K562 (cell line): Measurements from ENCODE around the gene AMH. TPM values are rescaled to one million over a fixed set of nuclear protein-coding genes. Genes with fewer than 3 reads are reported as not detected.

Experiments
- ATAC-seq: fragments of 200-7000 bp; cut with Tn5 transposase; 3 replicates; pipeline ENCODE4 v1.9.1; 2020; ENCODE audit warnings: moderate library complexity
- BruUV-seq: library from RNA; stranded (reverse); fragments of 400-500 nt; replicated peaks from 2 replicates; lab custom pipeline; 2021; lab: Mats Ljungman, UMichigan
- CTCF ChIA-PET: fragments of 300-600 bp; formaldehyde crosslinking; extraction: SDS; loops from one replicate; lab custom pipeline; 2021; ENCODE audit warnings: low intra/inter-chr PET ratio; lab: Yijun Ruan, JAX
- POLR2A ChIA-PET: fragments of 300-600, 350-650 bp; sonication (Branson Sonifier 250); formaldehyde crosslinking; extraction: SDS; loops from one replicate; lab custom pipeline; 2021; ENCODE audit warnings: antibody characterized with exemption, inconsistent platforms; lab: Yijun Ruan, JAX
- DNase-seq, 4 experiments: peaks; one replicate each; pipeline versions ENCODE4 v3.0.0 to v3.0.0-alpha.2; 2011 to 2018; ENCODE audit warnings: low spot score in 3 of 4, mixed read lengths in 3 of 4; ENCODE audit errors: extremely low read depth in 1 of 4
- FAIRE-seq: peaks from 2 replicates; lab custom pipeline; 2011; peaks lifted over from hg19 to GRCh38; lab: Jason Lieb, UNC
- H2AFZ ChIP-seq: 2 replicates; pipeline ENCODE4 v1.6.0; 2011; ENCODE audit warnings: low read depth, low read length, control low read depth, inconsistent platforms
- H3K27ac ChIP-seq: fragments of 200-600 bp; 3 replicates; pipeline ENCODE4 v1.8.0; 2011; ENCODE audit warnings: low read depth, mild to moderate bottlenecking, control low read depth, inconsistent platforms, low read length, moderate library complexity, mixed read lengths; ENCODE audit errors: extremely low read depth
- H3K27me3 ChIP-seq, 2 experiments: fragments of 300-600 bp in 1 of 2; 2 replicates in 1 of 2; 3 replicates in 1 of 2; pipeline versions ENCODE4 v1.6.0 to v1.8.0; 2011; ENCODE audit warnings: inconsistent platforms in 2 of 2, low read length in 2 of 2, mild to moderate bottlenecking in 1 of 2, mixed read lengths in 1 of 2, moderate library complexity in 1 of 2; ENCODE audit not compliant: control insufficient read depth in 2 of 2, insufficient read depth in 2 of 2
- H3K36me3 ChIP-seq: fragments of 300-600 bp; 3 replicates; pipeline ENCODE4 v1.8.0; 2011; ENCODE audit warnings: mild to moderate bottlenecking, low read length, inconsistent platforms; ENCODE audit not compliant: control insufficient read depth, insufficient read depth
- H3K4me1 ChIP-seq, 2 experiments: fragments of 200-600 bp in 1 of 2; replicated peaks in 1 of 2; 2 replicates in 1 of 2; 3 replicates in 1 of 2; pipeline versions ENCODE4 v1.5.1 to v1.8.0; 2011; ENCODE audit warnings: inconsistent platforms in 2 of 2, low read length in 2 of 2, mild to moderate bottlenecking in 1 of 2, mixed read lengths in 1 of 2, moderate library complexity in 1 of 2; ENCODE audit not compliant: control insufficient read depth in 2 of 2, insufficient read depth in 2 of 2
- H3K4me2 ChIP-seq: 2 replicates; pipeline ENCODE4 v1.6.1; 2011; ENCODE audit warnings: low read length, control low read depth, inconsistent platforms, mixed read lengths; ENCODE audit not compliant: insufficient read depth
- H3K4me3 ChIP-seq: fragments of 200-600 bp; sonication (generic), shearing (Covaris generic); 2 replicates; pipeline ENCODE4 v1.5.1; 2016; ENCODE audit warnings: control low read depth, inconsistent platforms
- H3K79me2 ChIP-seq: fragments of 200-600 bp; 3 replicates; pipeline ENCODE4 v1.8.0; 2011; ENCODE audit warnings: low read length, inconsistent platforms; ENCODE audit not compliant: control insufficient read depth, insufficient read depth
- H3K9ac ChIP-seq, 2 experiments: 2 replicates each; pipeline versions ENCODE4 v1.6.0 to v1.6.1; 2011; ENCODE audit warnings: low read depth in 2 of 2, low read length in 2 of 2, control low read depth in 1 of 2, inconsistent platforms in 1 of 2, mild to moderate bottlenecking in 1 of 2, mixed read lengths in 1 of 2; ENCODE audit not compliant: insufficient read depth in 1 of 2
- H3K9me1 ChIP-seq: one replicate; pipeline ENCODE4 v1.6.0; 2011; ENCODE audit warnings: inconsistent platforms, mild to moderate bottlenecking, low read length, moderate library complexity; ENCODE audit not compliant: control insufficient read depth, insufficient read depth
- H3K9me3 ChIP-seq: replicated peaks from 2 replicates; pipeline ENCODE4 v1.5.1; 2011; ENCODE audit warnings: low read depth, low read length, inconsistent platforms; ENCODE audit not compliant: control insufficient read depth, insufficient read depth
- H4K20me1 ChIP-seq: replicated peaks from 2 replicates; pipeline ENCODE4 v1.6.1; 2011; ENCODE audit warnings: low read length, inconsistent platforms, mixed read lengths; ENCODE audit not compliant: control insufficient read depth, insufficient read depth
- CTCF ChIP-seq, 3 experiments: IDR thresholded peaks in 2 of 3; conservative IDR thresholded peaks in 1 of 3; 2 replicates each; pipeline ENCODE4 v1.5.1; 2011 to 2012; ENCODE audit warnings: low read length in 3 of 3, mild to moderate bottlenecking in 3 of 3, control low read depth in 2 of 3, improper control_type of control experiment in 1 of 3, inconsistent platforms in 1 of 3, low read depth in 1 of 3, mixed read lengths in 1 of 3, moderate library complexity in 1 of 3; ENCODE audit not compliant: insufficient read depth in 2 of 3
- DEAF1 ChIP-seq: fragments of 450-650 bp; formaldehyde crosslinking; IDR thresholded peaks from 2 replicates; pipeline ENCODE4 v1.4.0; 2020; ENCODE audit warnings: mild to moderate bottlenecking, moderate library complexity
- E2F3 ChIP-seq: fragments of 250-450 bp; sonication (Bioruptor Pico); IDR thresholded peaks from 2 replicates; pipeline ENCODE4 v1.4.0; 2020; ENCODE audit warnings: mild to moderate bottlenecking
- FIP1L1 ChIP-seq: fragments of 200-400 bp; formaldehyde crosslinking; IDR thresholded peaks from 2 replicates; pipeline ENCODE4 v1.6.1; 2018; ENCODE audit warnings: mild to moderate bottlenecking, low read depth, low read length; ENCODE audit not compliant: poor library complexity, severe bottlenecking
- MBD2 ChIP-seq: sonication (generic); IDR thresholded peaks from 2 replicates; pipeline ENCODE4 v1.6.1; 2016; ENCODE audit warnings: low read depth, borderline replicate concordance
- POLR2G ChIP-seq: fragments of 200-400 bp; formaldehyde crosslinking; IDR thresholded peaks from 2 replicates; pipeline ENCODE4 v1.6.1; 2017; ENCODE audit warnings: low read depth, mild to moderate bottlenecking, antibody characterized with exemption, low read length, moderate library complexity
- RCOR1 ChIP-seq, 2 experiments: IDR thresholded peaks; 2 replicates each; pipeline ENCODE4 v1.6.1; 2012; ENCODE audit warnings: low read depth in 2 of 2, low read length in 2 of 2, borderline replicate concordance in 1 of 2, improper control_type of control experiment in 1 of 2
- RHOXF2B ChIP-seq: fragments of 250-450 bp; sonication (Bioruptor Pico); conservative IDR thresholded peaks from 2 replicates; pipeline ENCODE4 v1.5.1; 2021
- SMARCA4 ChIP-seq: fragments of 450-650 bp; IDR thresholded peaks from 2 replicates; pipeline ENCODE4 v1.6.1; 2016
- ZBTB33 ChIP-seq: sonication (generic); formaldehyde crosslinking; IDR thresholded peaks from 2 replicates; pipeline ENCODE4 v1.8.1; 2023; ENCODE audit warnings: mild to moderate bottlenecking, missing genetic modification reagents
- ZFX ChIP-seq: sonication (generic); formaldehyde crosslinking; IDR thresholded peaks from 2 replicates; pipeline ENCODE4 v1.8.0; 2022; ENCODE audit warnings: mild to moderate bottlenecking, missing genetic modification reagents, moderate library complexity
- ZNF561 ChIP-seq: fragments of 450-650 bp; formaldehyde crosslinking; conservative IDR thresholded peaks from 2 replicates; pipeline ENCODE4 v1.4.0; 2020; ENCODE audit warnings: mild to moderate bottlenecking, moderate library complexity
- ZNF717 ChIP-seq: fragments of 250-450 bp; sonication (Bioruptor Pico); IDR thresholded peaks from 2 replicates; pipeline ENCODE4 v1.5.0; 2021
- WGBS: fragments of 100-300 bp; shearing (Covaris generic); methylation state at CpG from one replicate; pipeline ENCODE4 v1.1.6; 2016; ENCODE audit warnings: low coverage, mixed read lengths; ENCODE audit not compliant: insufficient coverage; ENCODE audit errors: missing lambda C conversion rate; 5-methylcytosine and 5-hydroxymethylcytosine counted together
- in situ Hi-C: fragments of 300-500 bp; cut with MboI; formaldehyde crosslinking; loops from 4 replicates; pipeline ENCODE4 v1.15.0; 2018; ENCODE audit warnings: inconsistent platforms, mixed read lengths
- intact Hi-C: fragments of 100-400 bp; cut with micrococcal nuclease; formaldehyde crosslinking; loops from 2 replicates; pipeline ENCODE4 v1.14.2; 2022
- polyA plus RNA-seq, 8 experiments: library from polyadenylated mRNA; depleted of rRNA in 4 of 8; stranded (reverse) in 5 of 8; unstranded in 3 of 8; fragments of >200 nt; fragmentation: Nextera tagmentation in 2 of 8; fragmentation: Illumina TruSeq in 1 of 8; extraction: Ambion mirVana in 2 of 8; extraction: Trizol in 1 of 8; gene quantifications; 2 replicates each; pipeline versions ENCODE4 v1.2.1 to v1.2.3, GENCODE V29; 2011 to 2014; ENCODE audit warnings: inconsistent platforms in 1 of 8, missing spikeins in 1 of 8
- total RNA-seq, 7 experiments: library from RNA; depleted of rRNA in 6 of 7; stranded (reverse); fragments of >200 nt in 6 of 7; fragmentation: Illumina TruSeq in 2 of 7; extraction: Trizol in 2 of 7; gene quantifications; 2 replicates each; pipeline versions ENCODE4 v1.2.1 to v1.2.3, GENCODE V29; 2011 to 2021; ENCODE audit warnings: low replicate concordance in 1 of 7

Gene AMH
- total and polyA plus RNA-seq, 9 of the 15 experiments (the other 6 are each of a cell fraction or from before 2014, with no cell fraction given): 0.29 to 27.4 (median 2.6) TPM; not detected in 2

- Histone ChIP-seq H4K20me1 (no peaks in the 10 kb centered on the region), H3K9ac (peak overlapping the region in 1 of 2 experiments; percentile 45; a peak in 1 of 4 replicates), H3K27me3 (no peaks in the 10 kb centered on the region), H3K4me3 (no peak overlapping the region), H3K79me2 (no peaks in the 10 kb centered on the region), H3K27ac (no peak overlapping the region), H3K9me3 (no peaks in the 10 kb centered on the region), H3K4me2 (no peak overlapping the region), H2AFZ (no peak overlapping the region), H3K4me1 (peaks cover 0 to 69% of the 10 kb centered on the region in 2 experiments; a peak in 2 of 5 replicates), H3K36me3 (peaks cover 11% of the 10 kb centered on the region; the same call in 1 of the 3 replicates), H3K9me1 (no peaks in the 10 kb centered on the region)
- intact Hi-C loops (no loop called here), in situ Hi-C loops (no loop called here)
- DNase-seq: no peak
- WGBS: 82% methylated on average over 42 of the region's 77 CpGs
- POLR2A ChIA-PET: interaction anchor here (1.0 to 1.7 kb wide), 4 partner anchors 8 to 18 kb away, joined by 3 to 9 read pairs (median 6); no protein-coding TSS in a partner anchor
- CTCF ChIA-PET: no interaction called here
- BruUV-seq: no TSS peak
- FAIRE-seq: no peak
- ATAC-seq: no peak
- TF ChIP-seq MBD2 (0 out of 2 replicates have a peak, but pooled peaks have one; percentile 10), E2F3 (CRISPR knock-in tag) (no peak), RHOXF2B (CRISPR knock-in tag) (no peak), POLR2G (peak; percentile 56), ZNF717 (CRISPR knock-in tag) (no peak), CTCF (IDR thresholded peaks at IDR 0.05 in 2 of 3, conservative IDR thresholded peaks at IDR 0.05 in 1 of 3; ENCODE audit: insufficient read depth in 2 of 3, low read depth in 1 of 3, low read length in 3 of 3) (peak in 1 of 3 experiments; percentile 8; a peak in 1 of 6 replicates), FIP1L1 (peak; percentile 32), ZNF561 (CRISPR knock-in tag) (no peak), RCOR1 (IDR thresholded peaks at IDR 0.05; ENCODE audit: borderline replicate concordance in 1 of 2, low read depth in 2 of 2, low read length in 2 of 2) (no peak), DEAF1 (CRISPR knock-in tag) (no peak), SMARCA4 (no peak), ZFX (CRISPR knock-in tag) (no peak), ZBTB33 (CRISPR knock-in tag) (peak; percentile 79)
Measured at GRCh38 chr19:2253106-2254063, 4.3 kb downstream of the AMH start.
